ENCODE measurements around the gene CPA1.
"Not testable (repeated sequence)": the region's sequence is repeated elsewhere in the genome, so short reads cannot be mapped to it uniquely, and the experiment has no call there.

The CPA1 gene

DNA sequence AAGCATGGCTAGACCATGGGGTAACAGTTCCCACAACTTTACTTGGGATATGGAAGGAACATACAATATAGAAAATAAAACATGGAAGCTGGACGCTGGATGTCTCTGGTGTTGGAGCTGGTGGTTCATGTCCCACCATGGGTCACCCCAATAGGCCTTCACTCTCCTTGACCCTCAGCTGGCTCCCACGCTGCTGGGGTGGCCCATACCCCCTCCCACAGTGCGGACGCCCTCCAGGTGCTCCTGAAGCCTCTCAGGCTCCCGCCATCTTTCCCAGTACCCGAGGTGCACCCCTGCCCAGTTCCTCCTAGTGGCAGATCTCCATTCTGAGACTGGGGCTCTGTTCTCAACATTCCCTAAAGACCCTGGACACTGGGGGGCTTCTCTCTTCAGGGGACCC lies 5.8 kb upstream of the CPA1 start:
- no peak for DNase-seq

GRCh38 chr7:130376461-130376860 lies 3.8 kb upstream of the CPA1 start:
- DNase-seq = not testable (repeated sequence)

DNA sequence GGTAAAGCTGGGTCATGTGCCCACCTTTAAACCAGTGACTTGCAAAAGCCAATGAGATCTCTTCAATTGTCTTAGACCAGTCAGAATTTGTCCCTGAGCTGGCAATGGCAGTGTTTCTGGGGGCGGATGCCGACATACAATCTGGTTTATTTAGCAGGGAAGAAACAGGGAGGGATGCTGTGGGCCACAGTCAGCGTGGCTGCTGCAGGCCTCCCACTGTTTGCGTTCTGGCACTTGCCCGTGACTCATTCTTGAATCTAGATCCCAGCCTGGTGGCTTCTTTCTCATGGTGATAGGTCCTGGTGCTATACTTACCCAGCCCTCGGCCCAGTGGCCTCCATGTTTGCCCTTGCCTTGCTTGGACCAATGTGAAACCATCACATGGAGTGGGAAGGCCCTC lies 3.1 kb upstream of the CPA1 start:
- DNase-seq = no peak

GRCh38 chr7:130379019-130379418 lies 1.3 kb upstream of the CPA1 start:
- DNase-seq = no peak

DNA sequence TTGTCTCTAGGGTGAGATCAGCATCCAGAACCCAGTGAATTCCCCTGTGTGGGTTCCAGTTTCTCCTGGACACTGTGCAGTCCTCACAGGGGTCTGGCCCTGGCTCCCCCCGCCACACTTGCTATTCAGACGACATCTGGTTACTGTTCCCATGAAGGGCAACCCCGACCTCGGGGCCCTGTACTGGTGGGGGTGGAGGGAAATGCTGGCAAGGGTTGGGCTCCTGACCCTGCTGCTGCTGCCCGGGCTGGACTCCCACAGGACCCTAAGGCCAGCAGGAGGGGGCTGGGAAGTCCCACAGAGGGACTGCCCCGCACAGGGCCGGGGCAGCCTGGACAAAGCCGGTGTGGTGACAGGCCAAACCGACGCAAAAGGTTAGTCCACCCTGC lies 768 bp upstream of the CPA1 start:
- no peak for DNase-seq

- no peak for DNase-seq
Observed at GRCh38 chr7:130380861-130381455, 664 bp downstream of the CPA1 start.

DNA sequence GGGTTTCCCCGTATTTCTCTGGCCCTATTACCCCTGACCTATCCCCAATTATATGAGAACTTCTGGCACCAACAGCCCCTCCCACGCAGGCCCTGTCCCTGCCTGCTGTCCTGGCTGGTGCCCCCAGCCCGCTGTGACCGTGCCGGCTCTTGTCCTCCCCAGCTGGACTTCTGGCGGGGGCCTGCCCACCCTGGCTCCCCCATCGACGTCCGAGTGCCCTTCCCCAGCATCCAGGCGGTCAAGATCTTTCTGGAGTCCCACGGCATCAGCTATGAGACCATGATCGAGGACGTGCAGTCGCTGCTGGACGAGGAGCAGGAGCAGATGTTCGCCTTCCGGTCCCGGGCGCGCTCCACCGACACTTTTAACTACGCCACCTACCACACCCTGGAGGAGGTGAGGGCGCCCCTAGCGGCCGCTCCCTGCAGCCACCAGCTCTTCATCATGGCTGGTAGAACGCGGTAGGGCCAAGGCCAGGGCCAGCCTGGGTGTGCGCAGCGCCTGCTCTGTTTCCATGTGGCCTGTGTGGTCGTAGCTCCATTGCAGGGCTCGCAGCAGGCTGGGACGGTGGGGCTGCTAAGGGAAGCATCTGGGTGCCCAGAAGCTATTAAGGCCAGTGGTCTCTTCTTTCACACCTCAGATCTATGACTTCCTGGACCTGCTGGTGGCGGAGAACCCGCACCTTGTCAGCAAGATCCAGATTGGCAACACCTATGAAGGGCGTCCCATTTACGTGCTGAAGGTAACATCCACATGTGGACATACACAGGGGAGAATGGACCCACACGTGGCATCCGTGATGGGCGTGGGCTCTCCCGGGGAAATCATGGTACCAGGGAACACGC lies 1.4 kb downstream of the CPA1 start:
- DNase-seq = no peak

DNA sequence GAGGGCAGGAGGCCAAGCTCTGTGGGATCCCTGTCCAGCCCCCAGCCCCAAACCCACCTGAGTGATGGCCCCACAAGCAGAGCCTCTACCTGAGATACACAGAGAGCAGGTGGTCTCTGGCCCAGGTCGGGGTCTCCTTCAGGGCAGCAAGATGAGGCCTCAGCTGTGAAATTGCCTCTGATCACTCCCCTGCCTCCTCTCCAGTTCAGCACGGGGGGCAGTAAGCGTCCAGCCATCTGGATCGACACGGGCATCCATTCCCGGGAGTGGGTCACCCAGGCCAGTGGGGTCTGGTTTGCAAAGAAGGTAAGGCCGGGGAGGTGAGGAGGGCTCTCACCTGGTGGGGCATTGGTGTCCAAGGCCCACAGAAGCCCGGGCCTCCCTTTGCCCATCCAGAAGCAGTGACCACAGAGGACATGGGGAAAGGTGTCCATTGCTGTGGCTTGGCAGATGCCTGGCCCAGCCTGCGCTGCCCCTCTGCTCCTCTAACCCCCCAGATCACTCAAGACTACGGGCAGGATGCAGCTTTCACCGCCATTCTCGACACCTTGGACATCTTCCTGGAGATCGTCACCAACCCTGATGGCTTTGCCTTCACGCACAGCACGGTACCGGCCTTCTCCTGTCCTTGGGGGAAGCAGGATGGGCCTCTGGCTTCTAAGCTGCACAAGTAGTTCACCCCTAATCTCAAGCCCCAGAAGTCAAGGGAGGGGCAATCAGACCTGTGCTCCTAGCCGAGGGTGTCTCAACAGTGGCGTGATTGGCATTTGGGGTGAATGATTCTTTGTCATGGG lies 3.1 kb downstream of the CPA1 start:
- no peak for DNase-seq

GRCh38 chr7:130384371-130384801 lies 4.1 kb downstream of the CPA1 start:
- peak in 1 of 2 experiments; percentile 4 for DNase-seq

GRCh38 chr7:130384841-130385599 lies 4.7 kb downstream of the CPA1 start:
- DNase-seq = no peak

- DNase-seq = no peak
Observed at GRCh38 chr7:130385600-130386066, 5.3 kb downstream of the CPA1 start.

DNA sequence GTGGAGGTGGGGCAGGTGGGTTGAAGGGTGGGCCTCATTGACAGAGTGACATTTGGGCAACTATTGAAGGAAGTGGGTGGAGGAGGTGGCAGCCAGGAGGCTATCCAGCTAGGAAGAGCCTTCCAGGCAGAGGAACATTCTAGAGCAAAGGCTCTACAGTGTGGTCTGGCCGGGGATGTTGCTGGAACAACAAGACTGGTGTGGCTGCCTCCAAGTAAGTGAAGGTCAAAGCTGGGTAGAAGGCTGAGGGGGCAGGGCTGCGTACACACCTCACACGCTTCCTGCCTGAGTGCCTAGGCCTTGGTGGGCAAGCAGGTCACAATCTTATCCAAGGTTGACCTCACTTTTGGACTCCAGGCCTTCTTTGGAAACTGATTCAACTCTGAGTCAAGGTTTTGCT lies 6.6 kb downstream of the CPA1 start:
- DNase-seq = no peak

GRCh38 chr7:130387306-130387627 lies 7.0 kb downstream of the CPA1 start:
- DNase-seq = no peak

DNA sequence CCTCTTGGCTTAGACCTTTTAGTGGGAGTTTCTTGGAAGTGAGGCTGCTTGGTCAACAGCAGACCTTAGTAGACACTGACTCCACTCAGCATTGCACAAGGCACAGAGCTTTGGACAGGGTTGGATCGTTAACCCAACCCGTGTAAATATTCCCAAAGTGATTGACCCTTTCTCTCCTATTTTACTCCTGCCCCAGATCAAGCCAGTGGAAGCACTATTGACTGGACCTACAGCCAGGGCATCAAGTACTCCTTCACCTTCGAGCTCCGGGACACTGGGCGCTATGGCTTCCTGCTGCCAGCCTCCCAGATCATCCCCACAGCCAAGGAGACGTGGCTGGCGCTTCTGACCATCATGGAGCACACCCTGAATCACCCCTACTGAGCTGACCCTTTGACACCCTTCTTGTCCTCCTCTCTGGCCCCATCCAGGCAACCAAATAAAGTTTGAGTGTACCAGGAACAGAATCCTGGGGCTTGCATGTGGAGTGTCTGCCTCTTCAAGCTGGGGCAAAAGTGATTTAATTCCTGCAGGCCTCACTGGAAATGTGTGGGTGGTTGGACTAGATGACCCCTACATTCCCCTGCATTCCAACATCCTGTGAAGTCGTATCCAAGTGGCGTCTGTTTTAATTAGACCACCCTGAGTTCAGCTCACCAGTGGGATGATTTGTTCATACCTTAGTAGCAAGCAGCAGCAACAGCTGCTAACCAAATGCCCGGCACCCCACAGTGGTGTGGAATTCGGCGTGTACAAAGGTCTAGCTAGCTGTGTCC lies 7.5 kb downstream of the CPA1 start:
- DNase-seq = no peak

DNA sequence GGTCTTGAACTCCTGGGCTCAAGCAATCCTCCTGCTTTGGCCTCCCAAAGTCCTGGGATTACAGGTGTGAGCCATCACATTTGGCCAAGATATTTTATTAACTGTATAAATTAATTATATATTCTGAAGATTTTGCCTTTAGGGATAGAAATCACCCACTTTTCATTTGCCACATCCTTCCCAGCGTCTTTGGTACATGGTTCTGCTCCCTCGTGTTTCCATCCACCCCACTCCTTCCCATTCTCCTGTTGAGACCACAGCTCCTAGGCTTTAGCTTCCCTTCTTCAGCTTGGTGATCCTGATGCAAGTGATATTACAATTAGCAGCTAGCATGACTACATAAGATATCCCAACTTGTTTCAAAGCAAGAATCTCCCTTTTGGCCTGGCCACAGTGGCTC lies 8.4 kb downstream of the CPA1 start:
- no peak for DNase-seq

DNA sequence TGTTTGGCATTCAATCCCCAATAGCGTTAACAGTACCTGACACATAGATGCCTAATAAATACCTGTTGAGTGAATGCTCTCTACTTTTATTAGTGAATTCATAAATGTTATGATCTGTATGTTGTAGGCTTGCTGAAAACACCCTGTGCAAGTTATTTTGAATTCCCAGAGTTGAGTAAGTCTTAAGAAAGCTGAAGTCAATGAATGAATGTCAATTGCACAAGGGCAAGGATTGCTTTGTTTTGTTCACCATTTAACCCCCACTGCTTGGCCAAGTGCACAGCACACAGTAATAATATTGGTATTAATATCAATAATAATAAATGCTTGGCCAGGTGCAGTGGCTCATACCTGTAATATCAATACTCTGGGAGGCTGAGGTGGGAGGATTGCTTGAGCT lies 10.2 kb downstream of the CPA1 start:
- no peak for DNase-seq

GRCh38 chr7:130393101-130393561 lies 12.8 kb downstream of the CPA1 start:
- DNase-seq = no peak

GRCh38 chr7:130393841-130394411 lies 13.6 kb downstream of the CPA1 start:
- no peak for DNase-seq

- peak; percentile 30 to 41 for DNase-seq
Observed at GRCh38 chr7:130394421-130395195, 14.3 kb downstream of the CPA1 start.

DNA sequence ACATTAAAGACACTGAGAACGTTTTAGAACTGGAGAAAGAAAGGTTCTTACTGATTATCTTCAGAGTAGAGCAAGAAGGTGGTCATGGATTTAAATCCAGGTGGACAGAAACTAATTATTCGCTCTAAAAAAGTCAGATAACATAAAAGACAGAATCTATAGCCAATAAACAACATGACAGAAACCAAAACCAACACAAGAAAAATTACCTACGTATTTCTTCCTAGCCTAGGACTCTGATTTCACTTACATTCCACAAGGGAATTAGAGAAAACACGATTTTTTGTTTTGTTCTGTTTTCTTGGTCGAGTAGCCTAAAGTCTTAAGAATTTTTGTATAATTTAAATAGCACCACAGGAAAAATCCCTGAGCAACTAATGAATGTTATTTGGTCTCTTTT lies 15.1 kb downstream of the CPA1 start:
- DNase-seq = no peak

- no peak for DNase-seq
Observed at GRCh38 chr7:130396109-130396508, 15.8 kb downstream of the CPA1 start.
